ENCODE data around the gene MYCN. TPM values are rescaled to one million over a fixed set of nuclear protein-coding genes. Genes with fewer than 3 reads are reported as not detected.

MYCN gene
- total and polyA plus RNA-seq, 2 of the 8 experiments (the other 6 are each of a cell fraction or from before 2014, with no cell fraction given) = 87.8 to 137 TPM

DNA sequence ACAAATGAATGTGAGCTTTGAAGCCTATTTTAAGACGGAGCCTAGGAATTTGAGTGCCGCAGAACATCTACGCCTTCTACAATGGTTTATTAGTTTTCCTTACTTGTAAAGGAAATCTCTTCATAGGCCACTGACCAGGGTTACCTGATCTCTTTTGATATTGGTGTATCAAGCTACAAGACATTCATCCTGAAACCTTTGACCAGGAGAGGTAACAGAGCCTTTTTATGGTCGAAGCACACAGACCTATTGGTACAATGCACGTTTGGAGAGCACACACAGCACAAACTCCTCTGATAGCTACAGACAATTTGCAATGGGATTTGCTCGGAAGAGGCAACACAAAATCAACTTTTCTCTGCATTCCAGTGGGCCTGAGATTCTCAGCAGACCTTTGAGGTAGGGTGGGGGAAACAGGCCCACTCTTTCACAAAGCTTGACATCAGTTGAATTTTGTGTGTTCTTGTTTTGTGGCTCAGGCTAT is 12.8 kb downstream of the MYCN start:
- ChIA-PET CTCF (ENCODE audit: partially characterized antibody) (interaction anchor here (0.7 to 7.1 kb wide), 8 partner anchors 10 to 556 kb away, joined by 3 to 54 read pairs (median 4); no protein-coding TSS in a partner anchor), POLR2A (ENCODE audit: partially characterized antibody) (interaction anchor here (0.7 kb wide), 1 partner anchor 73 kb away, joined by 3 read pairs; no protein-coding TSS in a partner anchor)
- 93% methylated on average over 6 of the region's 6 CpGs; no CpG with 5 or more reads in 1 of the 2 experiments for WGBS, 2 experiments (ENCODE audit: extremely low coverage in 1 of 2, insufficient coverage in 1 of 2, insufficient read length in 1 of 2, insufficient replicate concordance in 2 of 2, low coverage in 1 of 2, low lambda C conversion rate in 2 of 2, missing lambda C conversion rate in 1 of 2)
- DNase-seq (ENCODE audit: low read depth in 1 of 2, low spot score in 2 of 2) (no peak), FAIRE-seq (no peak)
- peak overlapping the region; percentile 78; the same call in 1 of the 2 replicates for H3K18ac ChIP-seq (ENCODE audit: extremely low read depth, low read length)
- no peak overlapping the region for H3K27ac ChIP-seq (ENCODE audit: low read depth, low read length)
- no peak overlapping the region for H4K8ac ChIP-seq (ENCODE audit: extremely low read depth, insufficient read depth, low read length)
- no peaks in the 10 kb centered on the region for H3K9me3 ChIP-seq (ENCODE audit: insufficient read depth in 2 of 2, low read depth in 1 of 2, low read length in 1 of 2)
- no peaks in the 10 kb centered on the region for H3K79me2 ChIP-seq (ENCODE audit: control insufficient read depth in 1 of 2, insufficient read depth in 2 of 2, low read length in 2 of 2)
- TF ChIP-seq CTBP2 (IDR thresholded peaks at IDR 0.05; ENCODE audit: borderline replicate concordance, insufficient read depth, insufficient read length, low read length) = no peak
- no peak for TF ChIP-seq CEBPB (IDR thresholded peaks at IDR 0.05; ENCODE audit: low read depth, low read length)
- TF ChIP-seq KDM1A (IDR thresholded peaks at IDR 0.05; ENCODE audit: borderline replicate concordance, low read length) = no peak
- TF ChIP-seq SIN3A (conservative IDR thresholded peaks at IDR 0.05 in 1 of 2, IDR thresholded peaks at IDR 0.05 in 1 of 2; ENCODE audit: low read depth in 1 of 2, low read length in 2 of 2) = no peak
- no peak for TF ChIP-seq RXRA (IDR thresholded peaks at IDR 0.05; ENCODE audit: insufficient read depth, low read depth, low read length)
- TF ChIP-seq JUN (IDR thresholded peaks at IDR 0.05; ENCODE audit: low read depth, low read length) = no peak
- TF ChIP-seq TCF12 (IDR thresholded peaks at IDR 0.05; ENCODE audit: low read depth, low read length) = no peak
- no peak for TF ChIP-seq BCL11A (IDR thresholded peaks at IDR 0.05; ENCODE audit: low read depth in 2 of 2, low read length in 2 of 2)
- TF ChIP-seq FOSL1 (IDR thresholded peaks at IDR 0.05; ENCODE audit: insufficient read depth, low read depth, low read length) = no peak
- no peak for TF ChIP-seq ASH2L (IDR thresholded peaks at IDR 0.05; ENCODE audit: low read length)
- no peak for TF ChIP-seq TEAD4 (IDR thresholded peaks at IDR 0.05; ENCODE audit: low read depth, low read length)
- TF ChIP-seq NANOG (IDR thresholded peaks at IDR 0.05; ENCODE audit: insufficient read depth, low read depth, low read length, poor library complexity, severe bottlenecking) = no peak
- H2BK5ac ChIP-seq (ENCODE audit: low read depth, low read length) = no peak overlapping the region
- no peak overlapping the region for H3K14ac ChIP-seq (ENCODE audit: insufficient read length)
- H3K4me2 ChIP-seq (ENCODE audit: insufficient read depth in 1 of 2, low read depth in 2 of 2, low read length in 2 of 2) = no peak overlapping the region
- no peak overlapping the region for H2BK120ac ChIP-seq (replicated peaks; ENCODE audit: low read depth, low read length)
- peak overlapping the region; percentile 84; the same call in 1 of the 2 replicates for H2BK15ac ChIP-seq (ENCODE audit: low read length)
- no peaks in the 10 kb centered on the region for H4K20me1 ChIP-seq (replicated peaks in 1 of 2; ENCODE audit: control insufficient read depth in 1 of 2, insufficient read depth in 2 of 2, low read length in 2 of 2)
- H4K5ac ChIP-seq (ENCODE audit: insufficient read length, low read depth, low read length) = no peak overlapping the region
- H3K27me3 ChIP-seq (replicated peaks in 1 of 4; ENCODE audit: control insufficient read depth in 3 of 4, extremely low read depth in 1 of 4, insufficient read depth in 3 of 4, low read length in 3 of 4) = no peaks in the 10 kb centered on the region
- H2AK5ac ChIP-seq (ENCODE audit: low read depth, low read length) = 0 out of 2 replicates have a peak overlapping the region, but pooled peaks have one; percentile 72
- no peak overlapping the region for H3K23ac ChIP-seq (ENCODE audit: insufficient read length)
- H3K23me2 ChIP-seq (ENCODE audit: low read depth, low read length) = no peaks in the 10 kb centered on the region
- no peak overlapping the region for H2BK20ac ChIP-seq (ENCODE audit: low read length)
- H3K9ac ChIP-seq (replicated peaks in 1 of 4; ENCODE audit: extremely low read depth in 1 of 4, low read depth in 3 of 4, low read length in 3 of 4) = no peak overlapping the region
- H2BK12ac ChIP-seq (ENCODE audit: low read depth, low read length) = peak overlapping the region; percentile 55; the same call in 1 of the 2 replicates
- peak overlapping the region; percentile 51 for H4K91ac ChIP-seq (replicated peaks; ENCODE audit: insufficient read length, low read length)
- no peak overlapping the region for H2AFZ ChIP-seq (ENCODE audit: low read length)
- H3K4ac ChIP-seq (replicated peaks; ENCODE audit: insufficient read length, low read depth, low read length) = peak overlapping the region; percentile 27
- H3K4me1 ChIP-seq (replicated peaks in 1 of 4; ENCODE audit: control insufficient read depth in 3 of 4, insufficient read depth in 4 of 4, low read length in 3 of 4) = peaks cover 4 to 11% (median 6%) of the 10 kb centered on the region in 4 experiments
- H3K79me1 ChIP-seq (ENCODE audit: low read depth, low read length) = no peaks in the 10 kb centered on the region; the same call in 1 of the 2 replicates
- H3K4me3 ChIP-seq (ENCODE audit: extremely low read depth in 1 of 4, insufficient read depth in 2 of 4, low read depth in 3 of 4, low read length in 4 of 4) = no peak overlapping the region
- no peak overlapping the region for H3K56ac ChIP-seq (replicated peaks; ENCODE audit: insufficient read length, low read depth, low read length)
- H3K36me3 ChIP-seq (ENCODE audit: control insufficient read depth in 2 of 4, insufficient read depth in 4 of 4, low read length in 3 of 4) = peaks cover 0 to 1% (median 0%) of the 10 kb centered on the region in 4 experiments; a peak in 2 of 8 replicates
